ENCODE results near the gene CMTM7.

Gene CMTM7

GRCh38 chr3:32420126-32421038 lies 28.7 kb downstream of the CMTM7 start:
- no peak for TF ChIP-seq POLR2AphosphoS5 (IDR thresholded peaks at IDR 0.05; ENCODE audit: low read depth, low read length)
- no peak for TF ChIP-seq REST (IDR thresholded peaks at IDR 0.05; ENCODE audit: insufficient read depth in 1 of 2, low read depth in 2 of 2, low read length in 2 of 2)
- no peak for TF ChIP-seq SIN3A (IDR thresholded peaks at IDR 0.05; ENCODE audit: borderline replicate concordance, insufficient read depth, low read length)
- TF ChIP-seq FOXP2 (optimal IDR thresholded peaks at IDR 0.05; ENCODE audit: borderline replicate concordance, extremely low read depth, extremely low read length, insufficient read depth) = no peak
- TF ChIP-seq TAF1 (IDR thresholded peaks at IDR 0.05; ENCODE audit: borderline replicate concordance, insufficient read depth, low read length) = no peak

GRCh38 chr3:32421185-32421584 lies 29.5 kb downstream of the CMTM7 start:
- TF ChIP-seq FOXP2 (optimal IDR thresholded peaks at IDR 0.05; ENCODE audit: borderline replicate concordance, extremely low read depth, extremely low read length, insufficient read depth) = no peak
- TF ChIP-seq SIN3A (IDR thresholded peaks at IDR 0.05; ENCODE audit: borderline replicate concordance, insufficient read depth, low read length) = no peak
- TF ChIP-seq TAF1 (IDR thresholded peaks at IDR 0.05; ENCODE audit: borderline replicate concordance, insufficient read depth, low read length) = no peak

- TF ChIP-seq SIN3A (IDR thresholded peaks at IDR 0.05; ENCODE audit: borderline replicate concordance, insufficient read depth, low read length) (no peak), REST (IDR thresholded peaks at IDR 0.05; ENCODE audit: insufficient read depth in 1 of 2, low read depth in 2 of 2, low read length in 2 of 2) (no peak), POLR2AphosphoS5 (IDR thresholded peaks at IDR 0.05; ENCODE audit: low read depth, low read length) (no peak), TAF1 (IDR thresholded peaks at IDR 0.05; ENCODE audit: borderline replicate concordance, insufficient read depth, low read length) (no peak), FOXP2 (optimal IDR thresholded peaks at IDR 0.05; ENCODE audit: borderline replicate concordance, extremely low read depth, extremely low read length, insufficient read depth) (no peak)
Observed at GRCh38 chr3:32421991-32422859, 30.6 kb downstream of the CMTM7 start.

GRCh38 chr3:32422943-32423342 lies 31.3 kb downstream of the CMTM7 start:
- TF ChIP-seq FOXP2 (optimal IDR thresholded peaks at IDR 0.05; ENCODE audit: borderline replicate concordance, extremely low read depth, extremely low read length, insufficient read depth) = no peak
- no peak for TF ChIP-seq SIN3A (IDR thresholded peaks at IDR 0.05; ENCODE audit: borderline replicate concordance, insufficient read depth, low read length)
- TF ChIP-seq TAF1 (IDR thresholded peaks at IDR 0.05; ENCODE audit: borderline replicate concordance, insufficient read depth, low read length) = no peak
- TF ChIP-seq REST (IDR thresholded peaks at IDR 0.05; ENCODE audit: insufficient read depth in 1 of 2, low read depth in 2 of 2, low read length in 2 of 2) = no peak
- TF ChIP-seq POLR2AphosphoS5 (IDR thresholded peaks at IDR 0.05; ENCODE audit: low read depth, low read length) = no peak

- no peak for TF ChIP-seq TAF1 (IDR thresholded peaks at IDR 0.05; ENCODE audit: borderline replicate concordance, insufficient read depth, low read length)
- no peak for TF ChIP-seq FOXP2 (optimal IDR thresholded peaks at IDR 0.05; ENCODE audit: borderline replicate concordance, extremely low read depth, extremely low read length, insufficient read depth)
- no peak for TF ChIP-seq REST (IDR thresholded peaks at IDR 0.05; ENCODE audit: insufficient read depth in 1 of 2, low read depth in 2 of 2, low read length in 2 of 2)
- no peak for TF ChIP-seq POLR2AphosphoS5 (IDR thresholded peaks at IDR 0.05; ENCODE audit: low read depth, low read length)
- TF ChIP-seq SIN3A (IDR thresholded peaks at IDR 0.05; ENCODE audit: borderline replicate concordance, insufficient read depth, low read length) = no peak
Observed at GRCh38 chr3:32423534-32423933, 31.9 kb downstream of the CMTM7 start.
